ENCODE measurements around the gene C19orf44. TPM values are rescaled to one million over a fixed set of nuclear protein-coding genes. Genes with fewer than 3 reads are reported as not detected.
"Not testable (repeated sequence)": the region's sequence is repeated elsewhere in the genome, so short reads cannot be mapped to it uniquely, and the experiment has no call there.

The C19orf44 gene
- total RNA-seq (10 to 100 TPM; 13.6 to 35.4 TPM), polyA plus RNA-seq (ENCODE audit: insufficient read depth, low read depth, low replicate concordance) (40.9 TPM)
- long read RNA-seq, donor 1, partial matches to known transcripts, result 36 of 37 reads
- long read RNA-seq, donor 1, other reads (novel, unspliced or antisense), result 0 of 37 reads
- long read RNA-seq, donor 2, partial matches to known transcripts, result 26 of 26 reads
- long read RNA-seq, donor 2, other reads (novel, unspliced or antisense), result 0 of 26 reads

GRCh38 chr19:16495982-16496612, at the start of gene C19orf44, which contains the start of gene CALR3:
C19orf44 (plus strand) TSS chr19:16496394; CDS start chr19:16500793, 4,399 bp downstream.
CALR3 (minus strand) TSS chr19:16496167; CDS start chr19:16496129, 38 bp downstream.
- no peaks in the 10 kb centered on the region for H3K9me3 ChIP-seq
- peaks cover 6% of the 10 kb centered on the region for H3K4me1 ChIP-seq
- peak; percentile 100 for DNase-seq
- intact Hi-C loops (cut with DNase I; ENCODE audit: low total_unique reads), result no loop called here
- H3K36me3 ChIP-seq (ENCODE audit: low read depth, missing control alignments), result no peaks in the 10 kb centered on the region
- WGBS, 2 donors, result 0% methylated on average over 20 to 51 of the region's 52 CpGs
- TF ChIP-seq CTCF (IDR thresholded peaks at IDR 0.05), result peak in 2 of 3 experiments; percentile 16 to 39
- no peak for TF ChIP-seq POLR2A (IDR thresholded peaks at IDR 0.05)
- H3K27me3 ChIP-seq, result no peaks in the 10 kb centered on the region
- H3K27ac ChIP-seq, result peak within 1 kb of the TSS; percentile 24 to 31
- H3K4me3 ChIP-seq, result peak within 1 kb of the TSS; percentile 50 to 86

GRCh38 chr19:16446724-16447368, 49.3 kb upstream of the C19orf44 start:
- Histone ChIP-seq H3K36me3 (ENCODE audit: low read depth, missing control alignments) (no peaks in the 10 kb centered on the region), H3K9me3 (no peaks in the 10 kb centered on the region), H3K4me1 (peaks cover 19% of the 10 kb centered on the region), H3K27ac (no peak overlapping the region), H3K4me3 (no peak overlapping the region), H3K27me3 (no peaks in the 10 kb centered on the region)
- intact Hi-C loops (cut with DNase I; ENCODE audit: low total_unique reads), result no loop called here
- TF ChIP-seq CTCF (IDR thresholded peaks at IDR 0.05) (no peak), POLR2A (IDR thresholded peaks at IDR 0.05) (no peak)
- 52% methylated on average over 9 of the region's 9 CpGs for WGBS, 2 donors
- DNase-seq, result peak; percentile 83

- 84 to 91% methylated on average over 3 of the region's 3 CpGs for WGBS, 2 donors
- intact Hi-C loops (cut with DNase I; ENCODE audit: low total_unique reads); DNase-seq; H3K36me3 ChIP-seq (ENCODE audit: low read depth, missing control alignments); H3K27me3 ChIP-seq; H3K27ac ChIP-seq; H3K9me3 ChIP-seq; H3K4me3 ChIP-seq: not testable (repeated sequence)
- peaks cover 23% of the 10 kb centered on the region for H3K4me1 ChIP-seq
Measured at GRCh38 chr19:16448872-16449271, 47.3 kb upstream of the C19orf44 start.

- no peak for TF ChIP-seq CTCF (IDR thresholded peaks at IDR 0.05)
- no peak for TF ChIP-seq POLR2A (IDR thresholded peaks at IDR 0.05)
- H3K27ac ChIP-seq, result no peak overlapping the region
- WGBS, 2 donors, result 81 to 90% methylated on average over 6 of the region's 6 CpGs
- no peaks in the 10 kb centered on the region for H3K9me3 ChIP-seq
- H3K36me3 ChIP-seq (ENCODE audit: low read depth, missing control alignments), result no peaks in the 10 kb centered on the region
- H3K27me3 ChIP-seq, result no peaks in the 10 kb centered on the region
- no peak for DNase-seq
- H3K4me1 ChIP-seq, result peaks cover 26% of the 10 kb centered on the region
- intact Hi-C loops (cut with DNase I; ENCODE audit: low total_unique reads), result no loop called here
- H3K4me3 ChIP-seq, result no peak overlapping the region
Measured at GRCh38 chr19:16449330-16449961, 46.7 kb upstream of the C19orf44 start.

GRCh38 chr19:16452325-16452724, 43.9 kb upstream of the C19orf44 start:
- 82 to 84% methylated on average over 8 of the region's 8 CpGs for WGBS, 2 donors
- no peaks in the 10 kb centered on the region for H3K9me3 ChIP-seq
- no peaks in the 10 kb centered on the region for H3K27me3 ChIP-seq
- intact Hi-C loops (cut with DNase I; ENCODE audit: low total_unique reads), result no loop called here
- no peaks in the 10 kb centered on the region for H3K36me3 ChIP-seq (ENCODE audit: low read depth, missing control alignments)
- no peak for TF ChIP-seq POLR2A (IDR thresholded peaks at IDR 0.05)
- no peak for TF ChIP-seq CTCF (IDR thresholded peaks at IDR 0.05)
- no peak for DNase-seq
- no peak overlapping the region for H3K27ac ChIP-seq
- H3K4me3 ChIP-seq, result no peak overlapping the region
- H3K4me1 ChIP-seq, result peaks cover 23% of the 10 kb centered on the region
